Kidney (tissue), 14 donors: ENCODE results near the gene NFATC2. TPM values are rescaled to one million over a fixed set of nuclear protein-coding genes. Genes with fewer than 3 reads are reported as not detected.

Experiments
- DNase-seq, 5 donors: peaks; one replicate each; pipeline ENCODE4 v3.0.0-alpha.2; 2013 to 2020
- FAIRE-seq: peaks from 2 replicates; lab custom pipeline; 2012; peaks lifted over from hg19 to GRCh38; lab: Jason Lieb, UNC
- H3K27ac ChIP-seq, 2 donors: one replicate each; pipeline ENCODE4 v1.7.0; 2013; ENCODE audit warnings: low read depth in 2 of 2, low read length in 2 of 2, inconsistent platforms in 1 of 2
- H3K27me3 ChIP-seq: one replicate; pipeline ENCODE4 v1.7.1; 2013; ENCODE audit warnings: low read length, inconsistent platforms; ENCODE audit not compliant: control insufficient read depth, insufficient read depth
- H3K36me3 ChIP-seq, 3 donors: one replicate each; pipeline versions ENCODE4 v1.7.0 to v1.7.1; 2013; ENCODE audit warnings: low read length in 3 of 3, control low read depth in 1 of 3, inconsistent platforms in 1 of 3; ENCODE audit not compliant: insufficient read depth in 3 of 3, control insufficient read depth in 2 of 3
- H3K4me1 ChIP-seq, 3 donors: one replicate each; pipeline versions ENCODE4 v1.7.0 to v1.7.1; 2013; ENCODE audit warnings: low read length in 3 of 3, inconsistent platforms in 1 of 3, low read depth in 1 of 3; ENCODE audit not compliant: control insufficient read depth in 2 of 3, insufficient read depth in 2 of 3
- H3K4me3 ChIP-seq, 3 donors: one replicate each; pipeline versions ENCODE4 v1.7.0 to v1.8.1; 2013; ENCODE audit warnings: low read length in 3 of 3, control low read depth in 1 of 3, inconsistent platforms in 1 of 3
- H3K9ac ChIP-seq, 3 donors: one replicate each; pipeline versions ENCODE4 v1.7.0 to v1.7.1; 2013; ENCODE audit warnings: low read length in 3 of 3, control low read depth in 1 of 3, inconsistent platforms in 1 of 3
- H3K9me3 ChIP-seq, 3 donors: one replicate each; pipeline versions ENCODE4 v1.7.0 to v1.7.1; 2013; ENCODE audit warnings: low read length in 3 of 3, control low read depth in 1 of 3, inconsistent platforms in 1 of 3; ENCODE audit not compliant: control insufficient read depth in 2 of 3, insufficient read depth in 1 of 3
- intact Hi-C: fragments of 100-400 bp; cut with DNase I; formaldehyde crosslinking; loops from one replicate; pipeline ENCODE4 v1.11.1; 2022
- polyA plus RNA-seq: library from polyadenylated mRNA; stranded (reverse); fragments of 350-450 nt; fragmentation: Illumina TruSeq; extraction: RNeasy Lipid Tissue Mini Kit (QIAGEN cat#74804); gene quantifications from one replicate; pipeline ENCODE4 v1.2.3, GENCODE V29; 2014; ENCODE audit warnings: low read depth, low replicate concordance; ENCODE audit not compliant: insufficient read depth
- total RNA-seq: library from RNA; stranded (reverse); fragmentation: NEBNext Ultra II Directional; extraction: Animal tissue kit (Norgen Biotek cat#: 25700); gene quantifications from one replicate; pipeline ENCODE4 v1.2.1, GENCODE V29; 2021
- TF ChIP-seq, protein P1 (sequence below): IDR thresholded peaks from 3 replicates; pipeline ENCODE4 v1.5.1; 2012; ENCODE audit warnings: mild to moderate bottlenecking, moderate library complexity, borderline replicate concordance; ENCODE audit not compliant: insufficient read depth; ENCODE audit errors: extremely low read depth
- donor health status: control.
- donor health status: control.
- donor health status: control.
- donor health status: control.
- donor health status: control.
- donor health status: DM: yes; HTN: yes; CAD: no.
- donor health status: Normal renal cell carcinoma (clear cell type).

The NFATC2 gene
- total and polyA plus RNA-seq, 2 donors from 2014 or later = 0.73 to 10.5 TPM

DNA sequence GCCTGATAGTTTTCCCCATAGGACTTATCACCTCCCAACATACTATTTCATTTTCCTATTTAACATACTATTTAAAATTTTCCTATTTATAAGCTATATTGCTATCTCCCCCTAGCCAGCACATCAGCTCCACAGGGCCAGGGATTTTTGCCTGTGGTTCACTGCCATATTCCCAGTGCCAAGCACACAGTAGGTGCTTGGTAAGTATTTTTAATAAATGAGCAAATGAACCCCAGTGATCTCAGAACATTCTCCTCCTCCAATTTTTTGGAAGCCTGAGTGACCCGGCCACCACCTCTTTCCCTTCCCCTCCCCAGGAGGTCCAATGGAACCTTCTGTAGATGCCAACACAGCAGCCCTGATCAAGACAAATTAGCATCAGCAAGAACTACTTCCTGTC is 33.3 kb downstream of the NFATC2 start:
- H3K4me3 ChIP-seq = no peak overlapping the region
- H3K9ac ChIP-seq = no peak overlapping the region
- no peaks in the 10 kb centered on the region for H3K36me3 ChIP-seq
- no peaks in the 10 kb centered on the region for H3K4me1 ChIP-seq
- H3K27me3 ChIP-seq = no peaks in the 10 kb centered on the region
- intact Hi-C loops = no loop called here
- FAIRE-seq (no peak), DNase-seq (no peak)
- no peaks in the 10 kb centered on the region for H3K9me3 ChIP-seq
- TF ChIP-seq, protein P1, sequence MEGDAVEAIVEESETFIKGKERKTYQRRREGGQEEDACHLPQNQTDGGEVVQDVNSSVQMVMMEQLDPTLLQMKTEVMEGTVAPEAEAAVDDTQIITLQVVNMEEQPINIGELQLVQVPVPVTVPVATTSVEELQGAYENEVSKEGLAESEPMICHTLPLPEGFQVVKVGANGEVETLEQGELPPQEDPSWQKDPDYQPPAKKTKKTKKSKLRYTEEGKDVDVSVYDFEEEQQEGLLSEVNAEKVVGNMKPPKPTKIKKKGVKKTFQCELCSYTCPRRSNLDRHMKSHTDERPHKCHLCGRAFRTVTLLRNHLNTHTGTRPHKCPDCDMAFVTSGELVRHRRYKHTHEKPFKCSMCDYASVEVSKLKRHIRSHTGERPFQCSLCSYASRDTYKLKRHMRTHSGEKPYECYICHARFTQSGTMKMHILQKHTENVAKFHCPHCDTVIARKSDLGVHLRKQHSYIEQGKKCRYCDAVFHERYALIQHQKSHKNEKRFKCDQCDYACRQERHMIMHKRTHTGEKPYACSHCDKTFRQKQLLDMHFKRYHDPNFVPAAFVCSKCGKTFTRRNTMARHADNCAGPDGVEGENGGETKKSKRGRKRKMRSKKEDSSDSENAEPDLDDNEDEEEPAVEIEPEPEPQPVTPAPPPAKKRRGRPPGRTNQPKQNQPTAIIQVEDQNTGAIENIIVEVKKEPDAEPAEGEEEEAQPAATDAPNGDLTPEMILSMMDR = no peak
- H3K27ac ChIP-seq = no peak overlapping the region

DNA sequence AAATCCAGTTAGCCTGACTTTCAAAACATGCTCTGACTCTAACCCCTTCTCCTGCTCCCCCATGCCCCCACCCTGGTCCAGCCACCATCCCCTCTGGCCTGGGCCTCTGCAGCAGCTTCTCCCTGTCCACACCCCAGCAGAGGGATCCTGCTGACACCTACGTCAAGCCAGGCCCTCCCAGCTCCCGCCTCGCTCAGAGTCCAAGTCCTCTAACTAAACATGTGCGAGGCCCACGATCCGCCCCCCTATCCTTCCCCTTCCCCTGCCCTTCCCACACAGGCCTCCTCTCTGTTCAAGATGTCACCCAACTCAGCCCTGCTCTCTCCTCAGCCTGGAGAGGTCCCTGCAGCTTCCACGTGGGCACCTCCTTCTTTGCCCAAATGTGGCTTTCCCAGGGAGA is 33.7 kb downstream of the NFATC2 start:
- no peak for FAIRE-seq
- no peak overlapping the region for H3K27ac ChIP-seq
- H3K4me1 ChIP-seq = no peaks in the 10 kb centered on the region
- DNase-seq = no peak
- H3K9ac ChIP-seq = no peak overlapping the region
- no peaks in the 10 kb centered on the region for H3K9me3 ChIP-seq
- no peaks in the 10 kb centered on the region for H3K36me3 ChIP-seq
- intact Hi-C loops = no loop called here
- no peaks in the 10 kb centered on the region for H3K27me3 ChIP-seq
- TF ChIP-seq, protein P1 = no peak
- H3K4me3 ChIP-seq = no peak overlapping the region

DNA sequence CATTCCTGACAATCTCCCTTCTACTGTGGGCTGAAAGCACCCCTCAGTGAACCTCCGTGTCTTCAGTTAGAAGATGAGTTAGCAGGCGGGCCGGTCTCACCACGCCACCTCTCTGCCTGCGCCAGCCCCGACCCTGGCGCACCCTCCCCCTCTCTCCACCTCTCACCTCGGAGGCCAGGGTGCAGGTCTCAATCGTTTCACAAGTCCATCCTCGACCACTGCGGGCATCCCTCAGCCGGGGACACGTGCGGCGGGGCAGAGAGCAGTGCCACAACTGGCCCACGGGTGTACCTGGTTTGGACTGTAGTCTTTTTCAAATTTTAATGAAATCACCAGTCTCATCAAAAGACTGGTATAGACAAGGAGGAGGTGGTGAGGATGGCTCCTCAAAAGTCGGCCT is 34.4 kb downstream of the NFATC2 start:
- FAIRE-seq (no peak), DNase-seq (no peak)
- H3K4me3 ChIP-seq = no peak overlapping the region
- H3K9me3 ChIP-seq = no peaks in the 10 kb centered on the region
- TF ChIP-seq, protein P1 = no peak
- intact Hi-C loops = no loop called here
- no peaks in the 10 kb centered on the region for H3K27me3 ChIP-seq
- H3K27ac ChIP-seq = no peak overlapping the region
- H3K4me1 ChIP-seq = no peaks in the 10 kb centered on the region
- H3K9ac ChIP-seq = no peak overlapping the region
- H3K36me3 ChIP-seq = no peaks in the 10 kb centered on the region
